ENCODE data around the gene RASL10A. TPM values are rescaled to one million over a fixed set of nuclear protein-coding genes. Genes with fewer than 3 reads are reported as not detected.

RASL10A gene
- total and polyA plus RNA-seq, 2 experiments from 2014 or later = 1.6 to 3.0 TPM

DNA sequence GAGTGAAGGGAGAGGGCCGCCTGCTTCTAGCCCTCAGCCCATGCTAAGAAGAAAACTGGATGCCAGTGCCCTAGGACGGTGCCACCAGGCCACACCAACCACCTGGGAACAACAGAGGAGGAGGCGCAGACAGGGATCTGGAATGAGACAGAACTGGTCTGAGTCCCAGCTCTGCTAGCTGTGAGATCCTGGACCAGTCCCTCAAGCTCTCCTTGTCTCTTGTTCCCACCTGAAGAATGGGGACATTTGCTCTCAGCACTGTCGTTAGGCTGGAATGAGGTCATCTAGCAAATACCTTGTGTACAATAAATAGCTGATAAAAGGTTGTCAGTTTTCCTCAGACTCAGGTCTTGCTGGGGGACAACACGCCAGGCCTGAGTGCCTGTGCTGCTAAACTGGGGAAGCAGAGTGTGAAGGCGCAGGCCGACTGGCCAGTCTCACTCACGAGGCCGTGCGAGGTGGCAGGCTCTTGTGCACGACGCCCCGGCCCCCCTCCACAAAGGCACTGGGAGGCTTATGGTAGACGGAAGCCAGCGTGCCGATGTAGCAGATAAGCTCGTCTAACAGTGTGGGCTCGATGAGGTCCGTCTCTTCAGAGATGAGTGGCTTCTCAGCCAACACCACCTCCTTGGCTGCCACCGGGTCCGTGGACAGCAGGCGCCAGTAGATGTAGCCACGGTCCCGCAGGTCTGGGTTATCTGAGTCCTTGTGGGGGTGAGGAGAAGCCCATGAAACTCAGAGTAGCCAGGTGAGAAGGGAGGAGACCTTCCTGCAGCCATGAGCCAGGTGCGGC lies 25.8 kb upstream of the RASL10A start:
- Histone ChIP-seq H3K4me2 (no peak overlapping the region), H3K4me3 (no peak overlapping the region), H2AFZ (no peak overlapping the region), H3K79me2 (replicated peaks; ENCODE audit: insufficient read depth) (no peaks in the 10 kb centered on the region), H3K4me1 (ENCODE audit: insufficient read depth) (no peaks in the 10 kb centered on the region), H3K27ac (ENCODE audit: low read depth) (no peak overlapping the region), H3F3A (replicated peaks; ENCODE audit: low read depth) (no peaks in the 10 kb centered on the region), H3K27me3 (ENCODE audit: insufficient read depth) (no peaks in the 10 kb centered on the region), H4K20me1 (replicated peaks; ENCODE audit: insufficient read depth) (no peaks in the 10 kb centered on the region; the same call in 1 of the 2 replicates), H3K9me2 (ENCODE audit: insufficient read depth) (no peaks in the 10 kb centered on the region), H3K36me3 (ENCODE audit: insufficient read depth) (peaks cover 8% of the 10 kb centered on the region; the same call in 1 of the 2 replicates)
- no peaks in the 10 kb centered on the region for H3K9me3 Mint-ChIP-seq
- peaks cover 4% of the 10 kb centered on the region for H3K27me3 Mint-ChIP-seq (ENCODE audit: insufficient read depth, low read depth, poor library complexity)
- H3K36me3 Mint-ChIP-seq (ENCODE audit: low read depth) = peaks cover 52% of the 10 kb centered on the region
- H3K4me1 Mint-ChIP-seq = no peaks in the 10 kb centered on the region
- no peak overlapping the region for H3K27ac Mint-ChIP-seq
- no peak overlapping the region for H3K4me3 Mint-ChIP-seq
- DNase-seq (ENCODE audit: low spot score) (no peak), ATAC-seq (no peak)
- TF ChIP-seq EZH2 (IDR thresholded peaks at IDR 0.05; ENCODE audit: low read depth, unreplicated experiment) (no peak), EZH2phosphoT487 (IDR thresholded peaks at IDR 0.05; ENCODE audit: unreplicated experiment) (no peak)

GRCh38 chr22:29340566-29340965 lies 25.1 kb upstream of the RASL10A start:
- Histone ChIP-seq H3K4me2 (no peak overlapping the region), H3K27me3 (ENCODE audit: insufficient read depth) (no peaks in the 10 kb centered on the region), H2AFZ (no peak overlapping the region), H4K20me1 (replicated peaks; ENCODE audit: insufficient read depth) (no peaks in the 10 kb centered on the region; the same call in 1 of the 2 replicates), H3K4me1 (ENCODE audit: insufficient read depth) (no peaks in the 10 kb centered on the region), H3K27ac (ENCODE audit: low read depth) (no peak overlapping the region), H3F3A (replicated peaks; ENCODE audit: low read depth) (no peaks in the 10 kb centered on the region), H3K79me2 (replicated peaks; ENCODE audit: insufficient read depth) (no peaks in the 10 kb centered on the region), H3K36me3 (ENCODE audit: insufficient read depth) (peaks cover 8% of the 10 kb centered on the region; the same call in 1 of the 2 replicates), H3K4me3 (no peak overlapping the region), H3K9me2 (ENCODE audit: insufficient read depth) (no peaks in the 10 kb centered on the region)
- ATAC-seq = no peak
- no peak overlapping the region for H3K4me3 Mint-ChIP-seq
- peaks cover 51% of the 10 kb centered on the region for H3K36me3 Mint-ChIP-seq (ENCODE audit: low read depth)
- DNase-seq (ENCODE audit: low spot score) = no peak
- TF ChIP-seq ZNF114 (CRISPR knock-in tag; IDR thresholded peaks at IDR 0.05) = no peak
- no peak for TF ChIP-seq EZH2phosphoT487 (IDR thresholded peaks at IDR 0.05; ENCODE audit: unreplicated experiment)
- TF ChIP-seq STAT1 (IDR thresholded peaks at IDR 0.05; ENCODE audit: unreplicated experiment) = no peak
- TF ChIP-seq, protein P1, sequence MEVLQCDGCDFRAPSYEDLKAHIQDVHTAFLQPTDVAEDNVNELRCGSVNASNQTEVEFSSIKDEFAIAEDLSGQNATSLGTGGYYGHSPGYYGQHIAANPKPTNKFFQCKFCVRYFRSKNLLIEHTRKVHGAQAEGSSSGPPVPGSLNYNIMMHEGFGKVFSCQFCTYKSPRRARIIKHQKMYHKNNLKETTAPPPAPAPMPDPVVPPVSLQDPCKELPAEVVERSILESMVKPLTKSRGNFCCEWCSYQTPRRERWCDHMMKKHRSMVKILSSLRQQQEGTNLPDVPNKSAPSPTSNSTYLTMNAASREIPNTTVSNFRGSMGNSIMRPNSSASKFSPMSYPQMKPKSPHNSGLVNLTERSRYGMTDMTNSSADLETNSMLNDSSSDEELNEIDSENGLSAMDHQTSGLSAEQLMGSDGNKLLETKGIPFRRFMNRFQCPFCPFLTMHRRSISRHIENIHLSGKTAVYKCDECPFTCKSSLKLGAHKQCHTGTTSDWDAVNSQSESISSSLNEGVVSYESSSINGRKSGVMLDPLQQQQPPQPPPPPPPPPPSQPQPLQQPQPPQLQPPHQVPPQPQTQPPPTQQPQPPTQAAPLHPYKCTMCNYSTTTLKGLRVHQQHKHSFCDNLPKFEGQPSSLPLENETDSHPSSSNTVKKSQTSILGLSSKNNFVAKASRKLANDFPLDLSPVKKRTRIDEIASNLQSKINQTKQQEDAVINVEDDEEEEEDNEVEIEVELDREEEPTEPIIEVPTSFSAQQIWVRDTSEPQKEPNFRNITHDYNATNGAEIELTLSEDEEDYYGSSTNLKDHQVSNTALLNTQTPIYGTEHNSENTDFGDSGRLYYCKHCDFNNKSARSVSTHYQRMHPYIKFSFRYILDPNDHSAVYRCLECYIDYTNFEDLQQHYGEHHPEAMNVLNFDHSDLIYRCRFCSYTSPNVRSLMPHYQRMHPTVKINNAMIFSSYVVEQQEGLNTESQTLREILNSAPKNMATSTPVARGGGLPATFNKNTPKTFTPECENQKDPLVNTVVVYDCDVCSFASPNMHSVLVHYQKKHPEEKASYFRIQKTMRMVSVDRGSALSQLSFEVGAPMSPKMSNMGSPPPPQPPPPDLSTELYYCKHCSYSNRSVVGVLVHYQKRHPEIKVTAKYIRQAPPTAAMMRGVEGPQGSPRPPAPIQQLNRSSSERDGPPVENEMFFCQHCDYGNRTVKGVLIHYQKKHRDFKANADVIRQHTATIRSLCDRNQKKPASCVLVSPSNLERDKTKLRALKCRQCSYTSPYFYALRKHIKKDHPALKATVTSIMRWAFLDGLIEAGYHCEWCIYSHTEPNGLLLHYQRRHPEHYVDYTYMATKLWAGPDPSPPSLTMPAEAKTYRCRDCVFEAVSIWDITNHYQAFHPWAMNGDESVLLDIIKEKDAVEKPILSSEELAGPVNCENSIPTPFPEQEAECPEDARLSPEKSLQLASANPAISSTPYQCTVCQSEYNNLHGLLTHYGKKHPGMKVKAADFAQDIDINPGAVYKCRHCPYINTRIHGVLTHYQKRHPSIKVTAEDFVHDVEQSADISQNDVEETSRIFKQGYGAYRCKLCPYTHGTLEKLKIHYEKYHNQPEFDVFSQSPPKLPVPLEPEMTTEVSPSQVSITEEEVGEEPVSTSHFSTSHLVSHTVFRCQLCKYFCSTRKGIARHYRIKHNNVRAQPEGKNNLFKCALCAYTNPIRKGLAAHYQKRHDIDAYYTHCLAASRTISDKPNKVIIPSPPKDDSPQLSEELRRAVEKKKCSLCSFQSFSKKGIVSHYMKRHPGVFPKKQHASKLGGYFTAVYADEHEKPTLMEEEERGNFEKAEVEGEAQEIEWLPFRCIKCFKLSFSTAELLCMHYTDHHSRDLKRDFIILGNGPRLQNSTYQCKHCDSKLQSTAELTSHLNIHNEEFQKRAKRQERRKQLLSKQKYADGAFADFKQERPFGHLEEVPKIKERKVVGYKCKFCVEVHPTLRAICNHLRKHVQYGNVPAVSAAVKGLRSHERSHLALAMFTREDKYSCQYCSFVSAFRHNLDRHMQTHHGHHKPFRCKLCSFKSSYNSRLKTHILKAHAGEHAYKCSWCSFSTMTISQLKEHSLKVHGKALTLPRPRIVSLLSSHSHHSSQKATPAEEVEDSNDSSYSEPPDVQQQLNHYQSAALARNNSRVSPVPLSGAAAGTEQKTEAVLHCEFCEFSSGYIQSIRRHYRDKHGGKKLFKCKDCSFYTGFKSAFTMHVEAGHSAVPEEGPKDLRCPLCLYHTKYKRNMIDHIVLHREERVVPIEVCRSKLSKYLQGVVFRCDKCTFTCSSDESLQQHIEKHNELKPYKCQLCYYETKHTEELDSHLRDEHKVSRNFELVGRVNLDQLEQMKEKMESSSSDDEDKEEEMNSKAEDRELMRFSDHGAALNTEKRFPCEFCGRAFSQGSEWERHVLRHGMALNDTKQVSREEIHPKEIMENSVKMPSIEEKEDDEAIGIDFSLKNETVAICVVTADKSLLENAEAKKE (CRISPR knock-in tag; IDR thresholded peaks at IDR 0.05) = no peak
- no peak for TF ChIP-seq ZNF331 (CRISPR knock-in tag; IDR thresholded peaks at IDR 0.05; ENCODE audit: low read depth)
- TF ChIP-seq EZH2 (IDR thresholded peaks at IDR 0.05; ENCODE audit: low read depth, unreplicated experiment) = no peak
- TF ChIP-seq CREB1 (CRISPR knock-in tag; IDR thresholded peaks at IDR 0.05; ENCODE audit: low read depth) = no peak
- no peak for TF ChIP-seq POLR2AphosphoS5 (IDR thresholded peaks at IDR 0.05; ENCODE audit: low read depth)
- TF ChIP-seq JUNB (IDR thresholded peaks at IDR 0.05; ENCODE audit: unreplicated experiment) = no peak
- TF ChIP-seq, protein P2, sequence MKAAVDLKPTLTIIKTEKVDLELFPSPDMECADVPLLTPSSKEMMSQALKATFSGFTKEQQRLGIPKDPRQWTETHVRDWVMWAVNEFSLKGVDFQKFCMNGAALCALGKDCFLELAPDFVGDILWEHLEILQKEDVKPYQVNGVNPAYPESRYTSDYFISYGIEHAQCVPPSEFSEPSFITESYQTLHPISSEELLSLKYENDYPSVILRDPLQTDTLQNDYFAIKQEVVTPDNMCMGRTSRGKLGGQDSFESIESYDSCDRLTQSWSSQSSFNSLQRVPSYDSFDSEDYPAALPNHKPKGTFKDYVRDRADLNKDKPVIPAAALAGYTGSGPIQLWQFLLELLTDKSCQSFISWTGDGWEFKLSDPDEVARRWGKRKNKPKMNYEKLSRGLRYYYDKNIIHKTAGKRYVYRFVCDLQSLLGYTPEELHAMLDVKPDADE (IDR thresholded peaks at IDR 0.05) = no peak
- TF ChIP-seq, protein P3, sequence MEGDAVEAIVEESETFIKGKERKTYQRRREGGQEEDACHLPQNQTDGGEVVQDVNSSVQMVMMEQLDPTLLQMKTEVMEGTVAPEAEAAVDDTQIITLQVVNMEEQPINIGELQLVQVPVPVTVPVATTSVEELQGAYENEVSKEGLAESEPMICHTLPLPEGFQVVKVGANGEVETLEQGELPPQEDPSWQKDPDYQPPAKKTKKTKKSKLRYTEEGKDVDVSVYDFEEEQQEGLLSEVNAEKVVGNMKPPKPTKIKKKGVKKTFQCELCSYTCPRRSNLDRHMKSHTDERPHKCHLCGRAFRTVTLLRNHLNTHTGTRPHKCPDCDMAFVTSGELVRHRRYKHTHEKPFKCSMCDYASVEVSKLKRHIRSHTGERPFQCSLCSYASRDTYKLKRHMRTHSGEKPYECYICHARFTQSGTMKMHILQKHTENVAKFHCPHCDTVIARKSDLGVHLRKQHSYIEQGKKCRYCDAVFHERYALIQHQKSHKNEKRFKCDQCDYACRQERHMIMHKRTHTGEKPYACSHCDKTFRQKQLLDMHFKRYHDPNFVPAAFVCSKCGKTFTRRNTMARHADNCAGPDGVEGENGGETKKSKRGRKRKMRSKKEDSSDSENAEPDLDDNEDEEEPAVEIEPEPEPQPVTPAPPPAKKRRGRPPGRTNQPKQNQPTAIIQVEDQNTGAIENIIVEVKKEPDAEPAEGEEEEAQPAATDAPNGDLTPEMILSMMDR (conservative IDR thresholded peaks at IDR 0.05; ENCODE audit: low read depth in 2 of 2) = no peak
- no peak for TF ChIP-seq NANOG (IDR thresholded peaks at IDR 0.05; ENCODE audit: borderline replicate concordance)
- H3K9me3 Mint-ChIP-seq = no peaks in the 10 kb centered on the region
- H3K27ac Mint-ChIP-seq = no peak overlapping the region
- no peaks in the 10 kb centered on the region for H3K4me1 Mint-ChIP-seq
- H3K27me3 Mint-ChIP-seq (ENCODE audit: insufficient read depth, low read depth, poor library complexity) = peaks cover 4% of the 10 kb centered on the region

All from GM23338 (cell line).